Head of caudate nucleus (tissue), 42 donors: ENCODE results near the gene NFE2L2.
"Not testable (repeated sequence)": the region's sequence is repeated elsewhere in the genome, so short reads cannot be mapped to it uniquely, and the experiment has no call there.

Experiments
- DNase-seq, 42 donors: peaks; one replicate each; pipeline versions ENCODE4 v3.0.0 to v3.0.0-alpha.2; 2020 to 2021; ENCODE audit warnings: mixed read lengths in 7 of 42
- intact Hi-C: fragments of 100-400 bp; cut with DNase I; formaldehyde crosslinking; loops from one replicate; pipeline ENCODE4 v1.15.0; 2022

NFE2L2 gene

DNA sequence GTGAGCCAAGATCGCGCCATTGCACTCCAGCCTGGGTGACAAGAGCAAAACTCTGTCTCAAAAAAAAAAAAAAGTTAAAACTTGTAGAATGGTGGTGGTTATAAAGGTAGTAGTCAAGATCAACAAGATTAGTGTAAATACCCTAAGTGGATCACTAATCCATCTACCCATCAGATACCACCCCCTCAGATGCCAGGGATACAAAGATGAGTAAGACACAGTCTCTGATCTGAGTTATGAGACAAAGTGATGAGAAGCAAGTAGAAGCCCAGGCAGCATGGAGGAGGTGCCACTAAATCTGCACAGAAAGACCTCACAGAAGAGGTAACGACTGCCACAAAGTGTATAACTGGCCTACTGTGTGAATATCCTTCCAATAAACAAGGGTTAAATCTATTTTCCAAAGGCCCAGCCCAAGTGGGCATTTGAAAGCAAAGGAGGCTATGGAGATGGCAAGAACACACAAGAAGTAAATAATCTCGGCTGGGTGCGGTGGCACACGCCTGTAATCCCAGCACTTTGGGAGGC is 20.2 kb downstream of the NFE2L2 start:
- intact Hi-C loops = no loop called here
- no peak for DNase-seq

DNA sequence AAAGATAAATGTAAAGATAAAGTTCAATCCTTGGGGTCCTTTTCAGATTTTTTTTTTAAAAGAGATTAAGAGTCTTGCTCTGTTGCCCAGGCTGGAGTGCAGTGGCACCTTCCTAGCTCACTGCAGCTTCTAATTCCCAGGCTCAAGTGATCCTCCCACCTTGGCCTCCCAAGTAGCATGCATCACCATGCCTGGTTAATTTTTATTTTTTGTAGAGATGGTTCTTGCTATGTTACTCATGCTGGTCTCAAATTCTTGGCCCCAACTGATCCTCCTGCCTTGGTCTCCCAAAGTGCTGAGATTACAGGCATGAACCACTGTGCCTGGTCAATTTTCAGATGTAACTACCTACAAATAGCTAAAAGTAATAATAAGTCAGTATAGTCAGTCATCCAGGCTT is 21.1 kb downstream of the NFE2L2 start:
- intact Hi-C loops = no loop called here
- DNase-seq = no peak

DNA sequence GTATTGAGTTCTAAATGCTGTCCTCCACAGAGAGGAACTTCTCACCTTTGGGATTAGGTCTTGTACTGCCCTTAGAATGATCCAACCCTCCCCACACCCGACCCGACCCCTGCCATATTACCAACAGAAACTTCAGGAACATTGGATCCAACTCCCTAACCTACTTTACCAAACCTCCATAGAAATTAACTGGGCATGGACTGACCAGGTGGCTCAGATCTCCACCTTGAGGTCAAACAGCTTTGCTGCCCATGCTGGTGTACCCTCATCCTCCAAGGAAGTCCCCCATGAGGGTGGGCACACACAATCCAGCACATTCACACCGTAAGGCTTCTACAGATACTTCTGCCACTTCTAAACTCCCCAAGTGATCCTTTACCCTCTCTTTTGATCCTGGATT is 21.5 kb downstream of the NFE2L2 start:
- DNase-seq = no peak
- intact Hi-C loops = no loop called here

DNA sequence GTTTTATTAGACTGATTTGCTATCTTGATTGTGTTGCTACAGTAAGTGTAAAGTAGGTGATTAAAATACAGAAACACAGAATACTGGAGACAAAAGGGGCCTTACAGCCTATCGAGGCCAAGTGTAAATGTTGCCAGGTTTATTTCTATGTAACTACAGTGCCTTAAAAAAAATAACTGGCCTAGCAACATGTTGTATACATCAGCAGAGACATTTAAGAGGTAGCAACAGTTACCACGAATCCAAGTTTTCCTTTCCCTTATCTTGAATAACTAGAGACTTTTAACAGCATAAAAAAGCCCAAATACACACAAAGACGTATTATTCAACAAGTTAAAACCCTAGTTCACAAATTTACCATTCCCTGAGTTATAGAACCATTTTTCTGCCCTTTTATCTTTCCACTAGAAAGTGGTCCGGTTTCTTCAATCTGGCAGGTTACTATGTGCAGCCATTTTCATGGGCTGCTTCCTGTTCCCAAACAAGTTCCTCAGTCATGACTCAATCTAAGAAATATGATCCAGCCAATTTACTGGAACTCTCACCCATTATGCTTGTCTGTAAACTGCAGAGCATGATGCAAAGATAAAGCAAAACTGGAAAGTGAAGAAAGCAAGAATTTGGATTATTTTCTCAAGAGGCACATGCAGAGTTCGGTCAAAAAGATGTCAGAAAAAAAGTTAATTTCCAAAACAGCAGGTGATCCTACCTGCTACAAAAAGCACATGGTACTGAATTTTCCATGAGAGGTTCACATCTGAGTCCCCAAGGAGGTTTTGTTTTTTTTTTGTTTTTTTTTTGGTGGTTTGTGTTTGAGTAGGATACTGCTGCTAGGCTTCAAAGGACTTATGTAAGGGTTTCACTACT is 22.2 kb downstream of the NFE2L2 start:
- intact Hi-C loops = no loop called here
- no peak for DNase-seq

DNA sequence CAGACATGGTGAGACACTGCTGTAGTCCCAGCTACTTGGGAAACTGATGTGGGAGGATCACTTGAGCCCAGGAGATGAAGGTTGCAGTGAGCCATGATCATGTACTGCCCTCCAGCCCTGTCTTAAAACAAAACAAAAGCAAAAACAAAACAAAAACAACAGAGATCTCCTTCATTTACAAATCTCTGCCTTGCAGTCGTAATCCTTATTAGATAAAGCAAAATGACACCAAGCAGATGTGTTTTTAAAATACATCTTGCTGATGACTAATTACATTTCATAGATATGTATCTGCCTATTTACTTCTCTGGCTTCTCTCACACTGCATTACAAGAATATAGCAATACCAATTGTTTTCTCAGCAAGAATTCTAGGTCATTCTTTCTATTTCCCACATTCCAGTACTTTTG is 22.8 kb downstream of the NFE2L2 start:
- no peak for DNase-seq
- intact Hi-C loops = no loop called here

DNA sequence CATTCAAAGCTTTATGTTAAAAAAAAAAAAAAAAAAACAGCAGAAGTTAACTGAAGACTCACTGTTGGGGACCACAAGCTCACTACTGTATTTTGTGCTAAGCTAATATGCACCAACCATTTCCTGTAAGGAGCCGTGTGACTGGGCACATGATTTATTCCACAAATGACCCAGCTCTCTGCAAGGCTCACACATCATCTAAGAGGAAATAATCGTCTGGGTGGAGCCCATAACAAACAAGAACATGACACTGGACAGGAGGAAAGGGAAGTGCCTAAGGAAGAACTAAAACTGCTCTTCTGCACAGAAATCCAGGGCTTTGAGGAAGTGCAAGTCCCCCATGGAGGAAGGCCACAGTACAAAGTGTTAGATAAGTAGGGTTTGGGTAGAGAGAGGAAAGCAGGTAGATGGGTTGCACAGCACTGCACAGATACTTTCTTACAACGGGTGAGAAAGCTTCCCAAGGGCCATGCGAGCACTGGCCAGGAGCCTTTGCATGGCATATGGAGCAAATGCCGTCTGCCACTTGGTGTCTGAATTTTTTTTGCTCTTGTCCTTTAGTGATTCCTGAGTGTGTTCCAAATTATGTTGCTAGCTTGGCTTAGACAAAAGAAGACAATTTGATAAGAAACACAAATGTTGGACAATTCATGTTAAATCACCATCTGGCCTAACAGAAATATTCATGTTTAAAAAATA is 24.4 kb downstream of the NFE2L2 start:
- DNase-seq = peak in 34 of 42 donors; percentile 20 to 88 (median 55)
- intact Hi-C loops = no loop called here

DNA sequence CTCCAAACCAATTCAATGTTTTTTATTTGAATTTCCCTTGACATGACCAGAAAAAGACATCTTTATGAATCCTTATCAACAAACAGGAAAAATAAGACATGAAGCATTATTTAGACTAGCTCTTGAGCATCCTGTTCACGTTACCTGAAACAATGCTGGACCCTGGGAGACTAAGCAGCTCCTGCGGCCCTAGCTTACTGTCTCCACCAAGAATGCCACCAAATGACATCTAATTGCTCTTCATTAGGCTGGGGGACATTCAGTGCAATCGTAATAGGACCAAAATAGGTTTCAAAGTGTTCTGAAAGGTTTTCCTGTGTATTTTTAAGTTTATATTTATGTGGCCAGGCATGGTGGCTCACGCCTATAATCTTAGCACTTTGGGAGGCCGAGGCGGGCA is 25.5 kb downstream of the NFE2L2 start:
- intact Hi-C loops = no loop called here

DNA sequence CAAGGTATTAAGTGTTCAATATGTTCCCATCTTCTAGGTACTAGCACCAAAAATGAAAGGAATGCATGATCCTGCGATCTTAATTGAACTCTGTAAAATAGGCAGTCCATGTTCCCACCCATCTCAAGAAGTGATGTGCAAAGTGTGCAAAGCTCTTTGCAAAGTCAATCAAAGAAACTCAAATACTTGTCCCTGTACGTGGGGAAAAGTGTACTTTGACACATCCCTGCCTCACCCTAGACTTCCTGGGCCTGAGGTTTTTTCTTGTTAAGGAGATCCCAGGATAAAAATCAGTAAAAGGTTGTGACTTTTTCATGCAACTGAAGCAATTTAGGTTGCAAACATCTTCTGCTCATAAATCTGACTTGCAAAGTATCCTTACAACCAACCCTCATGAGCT is 26.6 kb downstream of the NFE2L2 start:
- DNase-seq = no peak
- intact Hi-C loops = no loop called here

More for the DNA sequence above, 25.5 kb downstream of the NFE2L2 start:
- no peak for DNase-seq

DNA sequence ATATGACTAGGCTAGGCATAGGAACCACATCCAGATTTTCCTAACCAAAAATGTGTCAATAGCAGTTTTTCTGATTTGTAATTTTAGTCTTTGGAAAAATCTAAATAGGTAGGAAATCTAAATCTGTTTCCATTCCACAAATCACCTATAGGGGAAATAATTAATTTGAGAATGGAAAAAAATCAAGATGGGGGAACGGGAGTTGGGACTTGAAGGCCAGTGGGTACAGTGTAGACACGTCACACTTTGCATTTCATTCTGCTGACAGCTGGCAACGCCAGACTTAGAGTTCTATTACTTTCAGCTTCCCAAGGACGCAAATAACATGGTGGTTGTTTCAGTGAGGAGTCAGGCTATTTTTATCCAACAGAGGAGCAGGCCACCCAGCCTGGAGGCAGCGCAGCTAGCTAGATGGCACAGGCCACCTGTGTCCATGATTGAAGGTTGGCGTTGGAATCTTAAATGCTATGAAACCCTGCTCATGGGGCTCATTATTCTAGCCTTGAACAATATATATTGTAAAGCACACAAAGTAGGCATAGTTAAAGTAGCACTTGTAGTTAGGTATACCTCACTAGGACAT is 28.6 kb downstream of the NFE2L2 start:
- intact Hi-C loops = no loop called here
- no peak for DNase-seq

DNA sequence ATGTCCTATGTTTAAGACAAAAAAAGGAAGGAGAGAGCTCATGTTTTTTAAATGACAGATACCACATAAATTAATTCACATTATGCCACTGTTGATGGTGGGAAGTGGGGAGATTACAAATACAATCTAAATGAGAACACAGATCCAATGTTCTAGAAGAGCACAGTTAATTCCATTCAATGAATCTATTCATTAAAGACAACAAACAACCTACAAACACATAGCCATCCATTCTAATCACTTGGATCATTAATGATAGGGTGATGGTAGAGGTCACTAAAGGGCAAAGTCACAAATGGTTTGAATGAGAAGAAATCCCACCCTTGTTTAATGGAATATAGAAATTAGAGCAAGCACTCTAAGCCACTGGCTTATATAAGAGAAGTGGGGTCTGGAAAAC is 30.3 kb downstream of the NFE2L2 start:
- intact Hi-C loops = no loop called here
- DNase-seq = no peak

DNA sequence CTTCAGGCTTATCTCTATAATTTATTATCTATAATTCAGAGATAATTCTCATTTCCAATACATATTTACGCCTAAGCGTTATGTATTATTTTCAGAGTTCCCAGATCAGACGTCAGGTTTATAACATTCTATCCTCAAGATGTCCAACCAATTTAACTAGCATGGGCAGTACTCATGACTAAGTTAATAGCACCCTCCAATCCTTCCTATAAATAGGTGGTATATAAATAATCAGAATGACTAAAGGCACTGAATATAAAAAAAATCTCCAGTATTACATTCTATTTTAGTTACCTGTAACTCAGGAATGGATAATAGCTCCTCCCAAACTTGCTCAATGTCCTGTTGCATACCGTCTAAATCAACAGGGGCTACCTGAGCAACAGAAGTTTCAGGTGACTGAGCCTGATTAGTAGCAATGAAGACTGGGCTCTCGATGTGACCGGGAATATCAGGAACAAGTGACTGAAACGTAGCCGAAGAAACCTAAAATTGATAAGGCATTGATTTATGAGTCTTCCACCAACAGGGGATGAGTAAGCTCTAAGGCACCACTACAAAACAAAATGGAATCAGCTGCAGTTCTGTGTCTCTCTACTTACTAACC is 32.3 kb downstream of the NFE2L2 start:
- intact Hi-C loops = no loop called here
- DNase-seq = no peak

DNA sequence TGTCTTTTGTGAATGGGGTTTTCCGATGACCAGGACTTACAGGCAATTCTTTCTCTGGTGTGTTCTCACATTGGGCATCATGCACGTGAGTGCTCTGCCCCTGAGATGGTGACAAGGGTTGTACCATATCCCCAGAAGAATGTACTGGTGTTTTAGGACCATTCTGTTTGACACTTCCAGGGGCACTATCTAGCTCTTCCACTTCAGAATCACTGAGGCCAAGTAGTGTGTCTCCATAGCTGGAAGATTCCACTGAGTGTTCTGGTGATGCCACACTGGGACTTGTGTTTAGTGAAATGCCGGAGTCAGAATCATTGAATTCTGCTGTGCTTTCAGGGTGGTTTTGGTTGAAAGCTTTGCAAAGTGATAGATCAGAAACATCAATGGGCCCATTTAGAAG is 33.3 kb downstream of the NFE2L2 start:
- intact Hi-C loops = no loop called here
- no peak for DNase-seq

DNA sequence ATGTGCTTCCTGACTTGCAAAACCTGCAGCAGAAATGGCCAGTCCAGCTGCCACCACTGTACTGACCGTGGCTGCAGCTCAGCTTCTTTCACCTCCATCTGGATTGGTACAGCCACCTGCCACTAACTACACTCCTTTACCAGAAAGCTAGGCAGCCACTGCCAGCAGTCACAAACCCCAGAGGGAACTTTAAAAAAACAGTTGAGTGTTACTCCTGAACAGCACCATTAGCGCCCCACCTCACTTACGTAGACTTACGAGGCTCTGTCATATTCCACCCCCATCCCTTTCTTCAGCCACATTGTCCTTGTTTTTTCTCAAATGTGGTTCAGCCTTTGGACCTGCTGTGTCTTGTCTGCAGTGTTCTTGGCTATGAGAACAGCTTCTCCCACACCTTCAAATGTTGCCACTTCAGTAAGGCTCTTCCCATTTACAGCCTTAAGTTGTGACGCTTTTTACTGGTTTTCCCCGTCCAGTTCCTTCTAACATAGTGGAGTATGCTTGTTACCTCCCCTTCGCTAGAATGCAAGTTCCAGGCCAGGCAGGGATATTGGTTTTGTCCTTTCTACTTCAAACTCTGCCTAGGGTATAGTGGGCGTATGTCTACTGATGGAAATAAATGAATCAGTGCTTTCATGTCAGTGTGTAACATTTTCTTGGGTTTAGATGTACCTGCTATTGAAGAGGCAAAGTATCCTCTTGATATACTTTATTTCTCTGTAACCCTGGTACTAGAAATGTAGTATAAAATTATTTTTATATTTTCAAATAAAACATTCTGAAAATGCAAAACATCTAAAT is 34.9 kb downstream of the NFE2L2 start:
- DNase-seq = no peak
- intact Hi-C loops = no loop called here

DNA sequence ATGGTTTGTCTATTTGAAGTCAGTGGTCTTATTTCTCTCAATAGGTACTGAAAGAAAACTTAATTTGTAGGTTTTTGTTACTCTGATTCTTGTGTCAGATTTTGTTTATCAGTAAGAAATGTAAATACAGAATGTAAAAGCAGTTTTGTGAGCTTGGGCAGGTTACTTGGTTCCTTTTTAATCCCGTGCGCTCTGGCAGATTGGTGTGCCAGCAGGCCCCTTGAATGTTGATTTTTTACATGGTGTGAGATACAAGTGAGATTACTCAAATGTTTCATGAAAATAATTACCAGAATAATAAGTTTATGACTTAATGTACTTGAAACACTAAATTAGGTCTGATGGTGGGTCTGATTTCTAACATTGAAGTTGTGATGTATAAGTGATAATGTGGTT is 38.6 kb downstream of the NFE2L2 start:
- intact Hi-C loops = no loop called here
- no peak for DNase-seq

DNA sequence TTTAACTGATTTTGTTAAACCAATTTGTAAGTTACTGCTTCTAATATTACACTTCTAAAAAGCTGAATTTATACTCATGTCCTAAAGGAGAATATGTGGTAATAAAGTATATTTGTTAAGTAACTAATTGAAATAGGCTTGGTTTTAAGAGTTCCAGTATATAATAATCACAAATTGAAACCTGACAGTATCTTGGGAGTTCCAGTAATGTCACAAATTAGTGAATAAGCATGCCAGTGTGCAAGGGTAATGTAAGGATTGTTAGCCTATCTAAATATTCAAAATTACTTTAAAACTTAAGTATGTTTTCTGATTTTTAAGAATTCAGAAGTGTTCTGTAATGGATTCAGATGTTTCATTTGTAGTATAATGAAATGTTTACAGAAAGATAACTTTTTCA is 41.1 kb downstream of the NFE2L2 start:
- DNase-seq, intact Hi-C loops: not testable (repeated sequence)

DNA sequence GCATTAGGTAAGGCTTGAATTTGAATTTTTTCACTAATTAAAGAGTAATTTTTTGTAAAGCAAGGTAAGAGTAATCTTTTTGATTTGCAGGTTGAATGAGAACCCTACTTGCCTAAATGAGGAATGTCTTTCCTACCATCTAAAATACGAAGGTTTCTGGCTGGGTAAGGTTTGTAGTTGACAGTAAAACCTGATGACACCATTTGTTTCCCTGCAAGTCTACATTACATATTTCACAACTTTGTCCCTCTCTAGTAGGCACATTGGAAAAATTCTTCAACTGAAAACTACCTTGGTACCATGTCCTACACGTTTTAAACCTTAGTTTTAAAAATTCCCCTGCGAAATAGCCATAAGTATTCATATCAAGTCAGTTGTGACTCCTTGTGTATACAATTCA is 42.6 kb downstream of the NFE2L2 start:
- no peak for DNase-seq
- intact Hi-C loops = no loop called here

DNA sequence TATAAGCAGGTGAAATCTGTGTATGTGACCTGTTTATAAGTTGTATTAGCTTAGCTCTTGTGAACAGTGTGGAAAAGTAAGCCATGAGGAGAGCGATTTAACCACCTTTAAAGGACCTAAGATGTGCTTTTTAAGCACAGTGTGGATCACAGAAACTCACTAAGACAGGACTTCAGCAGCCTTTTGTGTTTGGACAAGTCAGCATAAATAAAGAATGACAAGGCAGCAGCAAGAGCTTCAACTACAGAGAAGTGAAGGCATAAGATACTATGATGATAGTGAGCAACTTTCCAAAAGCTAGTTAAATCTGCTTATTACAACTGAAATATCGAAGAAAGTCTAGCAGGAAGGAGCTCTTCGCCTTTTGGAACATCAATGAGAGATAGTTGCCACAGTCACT is 43.0 kb downstream of the NFE2L2 start:
- DNase-seq = no peak
- intact Hi-C loops = no loop called here

DNA sequence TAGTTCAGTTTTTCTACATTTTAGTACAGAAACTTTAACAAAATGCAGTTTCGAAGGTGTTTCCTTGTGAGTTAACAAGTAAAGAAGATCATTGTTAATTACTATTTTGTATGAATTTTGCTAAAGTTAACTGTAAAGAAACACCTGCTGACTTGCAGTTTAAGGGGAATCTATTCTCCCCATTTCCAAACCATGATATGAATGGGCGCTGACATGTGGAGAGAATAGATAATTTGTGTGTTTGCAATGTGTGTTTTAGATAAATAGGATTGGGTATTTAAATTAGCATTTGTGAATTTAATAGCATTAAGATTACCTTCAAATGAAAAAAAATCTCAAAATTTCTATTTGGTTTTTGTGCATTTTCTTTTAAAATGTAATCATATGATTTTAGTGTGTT is 44.7 kb downstream of the NFE2L2 start:
- DNase-seq, intact Hi-C loops: not testable (repeated sequence)

DNA sequence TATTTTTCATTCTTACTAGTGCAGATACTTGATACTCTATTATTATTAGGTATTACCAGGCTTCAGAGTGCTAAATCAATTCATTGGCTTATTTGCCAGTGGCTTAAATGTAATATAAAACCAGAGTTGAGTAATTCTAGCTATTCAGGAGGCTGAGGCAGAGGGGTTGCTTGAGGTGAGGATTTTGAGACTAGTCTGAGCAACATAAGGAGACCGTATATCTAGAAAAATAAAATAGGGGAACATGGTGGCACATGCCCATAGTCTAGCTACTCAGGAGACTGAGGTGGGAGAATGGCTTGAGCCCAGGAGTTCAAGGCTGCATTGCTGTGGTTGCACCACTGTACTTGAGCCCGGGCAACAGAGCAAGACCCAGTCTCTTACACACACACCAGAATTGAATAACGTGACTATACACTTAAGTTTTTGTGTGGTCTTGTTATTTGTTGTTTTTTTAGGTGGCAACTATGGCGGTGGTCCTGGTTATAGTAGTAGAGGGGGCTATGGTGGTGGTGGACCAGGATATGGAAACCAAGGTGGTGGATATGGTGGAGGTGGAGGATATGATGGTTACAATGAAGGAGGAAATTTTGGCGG is 47.2 kb downstream of the NFE2L2 start:
- intact Hi-C loops = no loop called here
- DNase-seq = no peak
